Renal cortical epithelial cell (primary cell): ENCODE results near the gene INS. TPM values are rescaled to one million over a fixed set of nuclear protein-coding genes. Genes with fewer than 3 reads are reported as not detected.
"Not testable (repeated sequence)": the region's sequence is repeated elsewhere in the genome, so short reads cannot be mapped to it uniquely, and the experiment has no call there.

Source experiments
- DNase-seq: peaks from one replicate; pipeline ENCODE4 v3.0.0-alpha.2; 2011; ENCODE audit warnings: low read depth
- total RNA-seq: library from RNA; depleted of rRNA; stranded (reverse); fragments of >200 nt; gene quantifications from 2 replicates; pipeline ENCODE4 v1.2.3, GENCODE V29; 2014

Gene INS
- total RNA-seq, 1 donor from 2014 or later: not detected

DNA sequence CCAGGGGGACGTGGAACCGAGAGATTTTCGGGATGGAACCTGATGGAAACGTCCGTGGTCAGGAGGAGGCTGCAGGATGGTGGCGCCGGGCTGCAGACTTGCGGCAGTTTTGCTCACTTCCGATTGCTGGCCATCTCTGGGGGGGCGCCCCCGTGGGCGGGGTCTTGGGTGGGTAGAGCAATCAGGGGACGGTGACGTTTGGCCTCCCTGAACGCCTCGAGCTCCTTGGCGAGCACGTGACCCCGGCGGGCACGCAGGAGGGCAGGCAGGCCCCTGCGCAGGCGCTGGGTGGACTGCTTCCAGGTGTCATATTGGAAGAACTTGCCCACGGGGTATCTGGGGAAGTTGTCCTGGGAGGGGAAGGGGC is 28.2 kb downstream of the INS start:
- DNase-seq: no peak

DNA sequence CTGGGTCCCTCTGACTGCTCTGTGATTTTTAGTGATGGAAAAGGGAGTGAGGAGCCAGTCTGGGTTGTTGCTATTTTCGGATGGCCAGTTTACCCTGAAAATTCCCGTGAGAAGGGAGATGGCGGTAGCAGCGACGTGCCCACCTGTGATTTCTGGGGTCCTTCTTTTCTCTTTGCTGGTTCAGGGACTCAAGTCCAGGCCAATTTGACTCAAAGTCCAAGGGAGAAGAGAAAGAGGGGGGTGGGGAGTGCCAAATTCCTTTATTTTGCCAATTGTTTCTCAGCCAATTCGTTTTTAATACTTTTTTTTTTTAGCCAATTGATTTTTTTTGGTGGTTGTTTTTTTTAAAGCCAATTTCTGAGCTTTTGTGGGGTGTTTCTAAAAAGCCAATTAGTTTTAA is 28.8 kb downstream of the INS start:
- DNase-seq: no peak

DNA sequence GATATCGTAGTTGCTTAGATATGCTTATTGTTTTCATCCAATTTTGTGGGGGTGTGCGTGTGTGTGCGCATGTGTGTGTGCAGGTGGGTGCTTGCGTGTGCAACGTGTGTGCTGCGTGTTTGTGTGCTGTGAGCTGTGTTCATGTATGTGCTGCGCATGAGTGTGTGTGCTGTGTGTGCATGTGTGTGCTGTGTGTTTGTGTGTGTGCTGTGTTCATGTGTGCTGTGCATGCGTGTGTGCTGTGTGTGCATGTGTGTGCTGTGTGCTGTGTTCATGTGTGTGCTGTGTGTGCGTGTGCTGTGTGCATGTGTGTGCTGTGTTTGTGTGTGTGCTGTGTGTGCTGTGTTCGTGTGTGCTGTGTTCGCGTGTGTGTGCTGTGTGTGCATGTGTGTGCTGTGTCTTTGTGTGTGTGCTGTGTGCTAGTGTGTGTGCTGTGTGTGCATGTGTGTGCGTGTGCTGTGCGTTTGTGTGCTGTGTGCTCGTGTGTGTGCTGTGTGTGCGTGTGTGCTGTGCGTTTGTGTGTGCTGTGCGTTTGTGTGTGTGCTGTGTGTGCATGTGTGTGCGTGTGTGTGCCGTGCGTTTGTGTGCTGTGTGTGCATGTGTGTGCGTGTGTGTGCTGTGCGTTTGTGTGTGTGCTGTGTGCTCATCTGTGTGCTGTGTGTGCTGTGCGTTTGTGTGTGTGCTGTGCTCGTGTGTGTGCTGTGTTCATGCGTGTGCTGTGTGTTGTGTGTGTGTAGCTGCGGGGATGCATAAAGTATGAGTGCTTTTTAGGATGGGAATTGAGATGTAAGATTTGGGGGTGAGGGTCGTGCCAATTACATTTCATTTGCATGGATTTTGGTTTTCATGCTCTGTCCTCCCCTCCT is 29.4 kb downstream of the INS start:
- no peak for DNase-seq

DNA sequence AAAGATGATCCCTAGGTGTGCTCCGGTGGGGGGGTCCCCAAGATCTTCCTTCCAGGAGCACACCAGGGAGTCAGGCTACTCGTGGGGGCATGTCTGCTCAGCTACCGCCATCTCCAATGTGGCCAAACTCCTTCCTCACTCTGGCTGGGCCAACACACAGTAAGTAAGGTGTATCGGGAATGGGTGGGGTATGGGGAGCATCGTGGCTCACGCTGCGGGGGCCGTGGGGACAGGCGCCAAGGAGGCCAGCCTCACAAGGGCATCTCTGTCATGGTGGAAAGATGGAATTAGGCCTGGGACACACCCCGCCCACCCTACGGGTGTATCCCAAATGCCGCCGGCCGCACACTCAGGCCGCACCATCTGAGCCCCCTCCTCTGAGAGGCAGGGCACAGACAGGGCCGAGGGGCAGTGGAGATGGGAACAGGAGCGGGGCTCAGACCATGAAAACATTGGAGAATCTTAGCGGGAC is 30.1 kb downstream of the INS start:
- DNase-seq: no peak

- no peak for DNase-seq
Observed at GRCh38 chr11:2129699-2130366, 31.2 kb downstream of the INS start.

DNA sequence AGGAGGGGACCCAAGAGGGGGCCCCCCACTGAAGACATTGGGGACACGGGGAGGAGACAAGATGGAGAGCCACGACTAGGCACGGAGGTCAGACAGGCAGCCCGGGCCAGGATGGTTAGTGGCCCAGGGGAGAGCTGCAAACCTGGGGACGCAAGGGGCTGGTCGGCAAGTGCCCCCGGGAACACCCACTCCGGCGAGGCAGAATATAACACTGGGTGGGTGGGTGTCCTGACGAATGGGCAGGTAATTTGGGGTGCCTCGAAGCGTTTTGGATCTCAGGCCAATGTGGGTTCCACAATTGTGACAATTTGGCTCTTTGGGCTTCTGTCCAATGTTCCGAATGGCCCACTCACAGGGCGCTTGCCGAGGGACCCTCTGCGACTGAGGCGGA is 31.7 kb downstream of the INS start:
- no peak for DNase-seq

DNA sequence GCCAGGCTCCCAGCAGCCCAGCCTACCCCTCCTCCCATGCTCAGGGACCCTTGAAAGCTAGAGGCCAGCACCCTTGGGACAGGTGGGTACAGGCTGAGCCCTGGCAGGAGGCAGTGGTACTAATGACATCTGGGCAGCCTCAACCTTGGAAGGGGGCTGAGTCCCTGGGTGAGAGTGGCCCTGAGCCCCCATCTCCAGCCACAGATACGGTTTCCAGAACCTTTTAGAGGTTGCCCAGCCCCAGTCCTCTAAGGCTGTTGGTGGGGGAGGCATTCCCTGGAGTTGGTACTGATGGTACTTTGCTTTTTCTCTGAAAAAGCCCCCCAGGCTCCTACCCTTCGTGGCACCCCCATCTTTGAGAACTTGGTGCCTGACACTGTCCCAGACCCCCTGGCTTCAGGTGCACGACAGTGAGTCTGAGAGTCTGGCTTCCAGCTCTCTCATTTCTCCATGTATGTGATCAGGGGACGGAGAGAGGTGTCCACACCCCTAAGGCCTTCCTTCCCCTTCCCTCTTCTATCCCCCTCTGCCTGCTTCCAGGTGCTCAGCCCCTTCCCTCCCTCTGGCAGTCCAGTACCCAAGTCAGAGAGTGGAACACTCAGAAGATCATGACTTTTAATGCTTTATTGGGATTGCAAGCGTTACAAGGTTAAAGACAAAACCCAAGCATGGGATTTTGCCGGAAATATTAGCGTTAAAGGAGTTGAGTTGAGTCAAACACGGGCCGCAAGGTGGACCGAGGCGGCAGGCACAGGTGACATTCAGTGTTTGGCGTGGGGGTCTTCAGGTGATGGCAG is 32.3 kb downstream of the INS start:
- no peak for DNase-seq

GRCh38 chr11:2128130-2128510 is 32.9 kb downstream of the INS start:
- no peak for DNase-seq

- DNase-seq: no peak
Observed at GRCh38 chr11:2127482-2128129, 33.4 kb downstream of the INS start.

DNA sequence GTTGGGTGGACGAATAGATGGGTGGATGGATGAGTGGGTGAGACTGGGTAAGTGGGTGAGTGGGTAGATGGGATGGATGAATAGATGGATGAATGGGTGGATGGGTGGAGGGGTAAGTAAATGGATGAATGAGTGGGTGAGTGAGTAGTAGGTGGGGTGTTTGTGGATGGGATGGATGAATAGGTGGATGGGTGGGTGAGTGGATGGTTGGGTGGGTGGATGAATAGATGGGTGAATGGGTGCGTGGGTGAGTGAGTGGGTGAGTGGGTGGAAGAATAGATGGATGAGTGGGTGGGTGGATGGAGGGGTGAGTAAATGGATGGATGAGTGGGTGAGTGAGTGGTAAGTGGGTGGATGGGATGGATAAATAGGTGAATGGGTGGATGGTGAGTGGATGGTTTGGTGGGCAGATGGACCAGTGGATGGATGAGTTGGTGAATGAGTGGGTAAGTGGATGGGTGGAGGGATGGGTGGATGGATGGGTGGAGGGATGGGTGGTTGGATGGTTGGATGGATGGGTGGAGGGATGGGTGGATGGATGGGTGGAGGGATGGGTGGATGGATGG is 34.4 kb downstream of the INS start:
- no peak for DNase-seq

GRCh38 chr11:2124736-2125484 is 36.1 kb downstream of the INS start:
- not testable (repeated sequence) for DNase-seq

DNA sequence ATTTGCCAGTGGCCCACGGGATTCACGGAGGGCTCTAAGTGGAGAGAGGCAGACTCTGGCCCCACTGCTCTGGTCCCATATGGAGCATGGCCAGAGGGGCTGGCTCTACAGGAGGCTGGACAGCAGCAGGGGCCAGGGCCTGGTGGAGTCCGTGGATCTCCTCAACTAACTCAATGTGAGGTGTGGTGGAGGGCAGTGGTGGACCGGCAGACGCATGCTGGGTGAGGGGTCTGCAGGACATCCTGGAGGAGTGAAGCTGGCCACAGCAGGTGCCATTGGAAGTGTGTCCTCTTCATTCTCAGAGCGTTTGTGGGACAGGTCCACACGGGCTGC is 37.4 kb downstream of the INS start:
- no peak for DNase-seq

DNA sequence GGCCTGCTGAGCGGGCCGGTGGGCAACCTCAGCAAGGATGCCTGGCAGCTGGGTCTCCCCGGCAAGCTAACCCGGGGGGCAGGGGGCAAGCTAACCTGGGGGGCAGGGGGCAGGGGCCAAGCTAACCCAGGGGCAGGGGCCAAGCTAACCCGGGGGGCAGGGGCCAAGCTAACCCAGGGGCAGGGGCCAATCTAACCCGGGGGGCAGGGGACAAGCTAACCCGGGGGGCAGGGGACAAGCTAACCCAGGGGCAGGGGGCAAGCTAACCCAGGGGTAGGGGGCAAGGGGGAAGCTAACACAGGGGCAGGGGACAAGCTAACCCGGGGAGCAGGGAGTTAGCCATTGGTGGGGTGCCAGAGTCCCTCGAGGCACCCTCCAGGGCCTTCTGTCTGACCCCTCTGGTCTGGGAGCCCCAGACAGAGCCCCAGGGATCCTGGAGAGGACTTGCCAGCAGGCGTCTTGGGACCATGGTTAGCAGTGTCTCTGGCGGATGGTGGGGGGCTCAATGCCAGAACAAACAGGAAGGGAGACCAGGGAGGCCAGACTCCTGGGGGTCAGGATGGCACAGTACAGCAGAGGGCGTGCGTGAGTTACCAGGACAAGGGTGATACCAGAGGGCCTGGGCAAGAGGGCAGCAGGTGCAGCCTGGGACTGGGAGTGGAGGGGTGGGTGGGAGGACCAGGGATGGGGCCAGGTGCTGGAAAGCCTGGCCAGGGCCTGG is 37.9 kb downstream of the INS start:
- no peak for DNase-seq

- no peak for DNase-seq
Observed at GRCh38 chr11:2122222-2122906, 38.6 kb downstream of the INS start.

DNA sequence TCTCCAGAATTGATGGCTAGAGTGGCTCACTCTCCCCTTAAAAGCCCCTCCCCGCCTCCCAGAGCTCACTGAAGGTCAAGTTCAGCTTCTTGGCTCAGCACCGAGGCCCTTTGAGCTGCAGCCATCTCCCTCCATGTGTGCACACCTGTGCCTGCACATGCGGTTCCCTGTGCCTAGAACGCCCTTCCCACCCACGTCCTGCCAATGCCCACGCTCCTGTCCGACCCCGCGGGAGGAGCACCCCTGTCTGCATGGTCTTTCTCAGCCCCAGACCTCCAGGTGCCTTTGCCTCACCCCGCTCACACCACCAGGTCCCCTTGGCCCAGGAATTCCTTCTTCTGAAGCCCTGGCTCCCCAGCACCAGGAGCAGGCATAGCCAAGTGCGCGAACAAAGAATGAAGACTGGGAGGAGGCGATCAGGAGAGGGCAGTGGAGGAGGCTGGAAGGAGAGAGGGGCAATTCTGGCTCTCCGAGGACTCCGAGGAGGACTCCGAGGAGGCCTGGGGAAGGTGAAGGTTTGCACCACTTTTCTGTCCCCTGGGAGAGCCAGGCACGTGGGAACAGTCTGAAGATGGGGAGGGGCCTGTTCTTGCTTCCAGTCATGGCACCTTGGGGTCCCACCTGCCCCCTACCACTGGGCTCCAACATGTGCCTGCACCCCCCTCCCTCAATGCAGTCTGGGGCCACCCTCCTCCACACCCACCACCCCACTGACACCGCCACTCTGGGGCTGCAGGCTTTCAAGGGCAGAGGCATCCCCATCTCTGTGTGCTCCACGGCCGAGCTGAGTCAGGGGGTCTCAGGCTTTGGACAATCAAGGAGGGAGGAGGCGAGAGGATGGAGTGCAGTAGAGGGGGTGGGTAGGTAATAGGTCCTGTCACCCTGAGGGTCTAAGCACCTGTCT is 39.5 kb downstream of the INS start:
- DNase-seq: no peak

DNA sequence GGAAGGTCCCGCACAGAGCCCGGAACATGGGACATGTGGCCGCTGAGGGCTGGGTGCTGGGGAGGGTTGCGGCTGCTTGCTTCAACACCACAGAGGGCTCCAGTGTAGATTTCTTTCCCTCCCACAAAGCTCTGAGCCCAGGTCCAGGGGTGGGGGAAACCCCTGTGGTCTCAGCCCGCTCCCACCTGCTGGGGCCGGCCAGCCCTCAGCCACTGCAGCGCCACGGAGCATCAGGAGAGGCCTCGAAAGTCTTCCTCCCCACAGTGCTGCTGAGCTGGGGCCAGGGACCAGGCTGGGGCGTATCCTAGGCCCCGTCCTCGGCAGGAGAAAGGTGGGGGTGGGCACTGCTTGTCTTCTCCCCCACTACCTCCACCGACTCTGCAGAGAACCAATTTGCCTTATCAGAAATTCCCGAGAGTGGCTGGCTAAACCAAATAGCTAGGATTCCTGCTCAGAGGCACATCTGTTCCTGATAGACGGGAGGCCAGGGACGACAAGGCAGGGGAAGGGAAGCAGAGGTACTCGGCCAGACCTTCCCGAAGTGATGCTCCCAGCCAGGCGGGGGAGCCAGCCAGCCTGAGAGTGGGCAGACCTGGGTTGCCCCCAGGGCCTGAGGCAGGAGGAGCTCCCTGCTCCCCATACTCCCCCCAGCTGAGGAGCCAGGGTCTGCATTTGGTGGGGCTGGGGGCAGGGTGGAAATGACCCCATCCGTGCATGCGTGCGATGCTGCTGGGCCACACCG is 40.5 kb downstream of the INS start:
- no peak for DNase-seq

DNA sequence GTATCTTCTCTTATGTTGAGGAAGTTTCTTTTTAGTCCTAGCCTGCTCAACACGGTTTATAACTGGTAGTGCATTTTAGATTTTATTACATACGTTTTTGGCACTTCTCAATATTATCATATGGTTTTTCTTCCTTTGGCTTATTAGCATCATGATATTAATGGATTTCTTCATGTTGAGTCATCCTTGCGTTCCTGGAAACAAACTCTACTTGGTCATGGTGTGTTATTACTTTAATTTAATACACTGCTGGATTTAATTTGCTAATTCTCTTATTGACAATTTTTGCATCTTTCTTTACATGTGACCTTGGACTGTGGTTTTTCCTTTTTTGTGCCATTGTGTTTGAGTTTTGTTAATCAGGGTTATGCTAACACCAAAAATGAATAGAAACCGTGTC is 42.3 kb downstream of the INS start:
- no peak for DNase-seq

DNA sequence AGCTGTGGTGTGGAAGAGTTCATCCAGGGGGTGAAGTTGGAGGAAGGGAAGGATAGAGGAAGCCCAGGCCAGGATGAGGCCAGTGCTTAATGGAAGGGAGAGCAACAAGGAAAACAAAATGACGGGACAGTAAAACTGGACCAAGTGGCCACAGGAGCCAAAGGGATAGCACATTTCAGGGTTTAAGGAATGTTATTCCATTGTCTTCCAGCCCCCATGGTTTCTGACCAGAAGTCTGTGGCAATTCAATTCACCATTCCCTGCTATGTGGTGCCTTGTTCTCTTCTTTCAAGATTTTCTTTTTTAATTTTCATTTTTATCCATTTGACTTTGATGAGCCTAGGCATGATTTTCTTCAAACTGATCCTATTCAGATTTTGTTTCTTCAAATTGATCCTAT is 44.3 kb downstream of the INS start:
- DNase-seq: no peak
